ENCODE results near the gene NR1I2.

- TF ChIP-seq POLR2A (IDR thresholded peaks at IDR 0.05; ENCODE audit: low read length): no peak
- TF ChIP-seq GATA1 (IDR thresholded peaks at IDR 0.05; ENCODE audit: low read depth, low read length): no peak
Measured at GRCh38 chr3:119786409-119786808, 4.5 kb downstream of the NR1I2 start.
